HG02571 (cell line): ENCODE data around the gene MAPK8IP3.
A peak's percentile ranks its signal among the peaks of the same experiment; 100 is the strongest.

Experiments used
- ATAC-seq: cut with Tn5 transposase; IDR thresholded peaks from one replicate; pipeline ENCODE4 v1.9.1; 2021; ENCODE audit warnings: mild to moderate bottlenecking, moderate library complexity; ENCODE audit not compliant: unreplicated experiment

The MAPK8IP3 gene

DNA sequence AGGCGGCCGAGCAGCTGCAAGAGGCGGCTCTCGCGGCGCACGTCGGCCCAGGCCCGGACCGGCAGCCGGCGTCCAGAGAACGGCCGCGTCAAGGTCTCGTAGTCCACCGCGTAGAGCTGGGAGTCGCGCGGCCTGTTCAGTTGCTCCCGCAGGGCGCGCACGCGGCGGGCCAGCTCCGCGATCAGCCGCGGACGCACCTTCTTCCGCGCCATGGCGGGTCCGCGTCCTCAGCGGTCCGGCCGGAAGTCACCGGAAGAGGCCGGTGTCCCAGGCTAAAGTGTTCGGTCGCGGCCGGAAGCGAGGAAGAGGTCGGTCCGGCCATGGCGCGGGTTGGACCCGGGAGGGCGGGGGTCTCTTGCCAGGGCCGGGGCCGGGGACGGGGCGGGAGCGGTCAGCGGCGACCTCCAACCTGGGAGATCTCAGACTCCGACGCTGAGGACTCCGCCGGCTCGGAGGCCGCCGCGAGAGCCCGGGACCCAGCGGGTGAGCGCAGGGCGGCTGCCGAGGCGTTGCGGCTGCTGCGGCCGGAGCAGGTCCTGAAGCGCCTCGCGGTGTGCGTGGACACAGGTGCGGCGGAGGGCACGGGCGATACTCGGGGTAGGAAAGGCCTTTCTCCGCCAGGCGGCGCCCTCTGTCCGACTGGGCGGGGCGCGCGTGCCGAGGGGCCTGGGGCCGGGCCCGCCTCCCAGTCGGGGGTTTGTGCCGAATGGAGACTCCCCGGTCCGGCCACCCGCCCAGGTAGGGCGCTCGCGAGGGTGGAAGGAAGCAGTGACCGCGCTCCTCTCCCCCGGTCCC lies 67.1 kb downstream of the MAPK8IP3 start, which contains the start of gene MRPS34:
MRPS34 (minus strand) TSS at position 227 of the 795 bp plus-strand sequence; CDS start at position 212, 15 bp downstream.
- ATAC-seq, result peak; percentile 35

DNA sequence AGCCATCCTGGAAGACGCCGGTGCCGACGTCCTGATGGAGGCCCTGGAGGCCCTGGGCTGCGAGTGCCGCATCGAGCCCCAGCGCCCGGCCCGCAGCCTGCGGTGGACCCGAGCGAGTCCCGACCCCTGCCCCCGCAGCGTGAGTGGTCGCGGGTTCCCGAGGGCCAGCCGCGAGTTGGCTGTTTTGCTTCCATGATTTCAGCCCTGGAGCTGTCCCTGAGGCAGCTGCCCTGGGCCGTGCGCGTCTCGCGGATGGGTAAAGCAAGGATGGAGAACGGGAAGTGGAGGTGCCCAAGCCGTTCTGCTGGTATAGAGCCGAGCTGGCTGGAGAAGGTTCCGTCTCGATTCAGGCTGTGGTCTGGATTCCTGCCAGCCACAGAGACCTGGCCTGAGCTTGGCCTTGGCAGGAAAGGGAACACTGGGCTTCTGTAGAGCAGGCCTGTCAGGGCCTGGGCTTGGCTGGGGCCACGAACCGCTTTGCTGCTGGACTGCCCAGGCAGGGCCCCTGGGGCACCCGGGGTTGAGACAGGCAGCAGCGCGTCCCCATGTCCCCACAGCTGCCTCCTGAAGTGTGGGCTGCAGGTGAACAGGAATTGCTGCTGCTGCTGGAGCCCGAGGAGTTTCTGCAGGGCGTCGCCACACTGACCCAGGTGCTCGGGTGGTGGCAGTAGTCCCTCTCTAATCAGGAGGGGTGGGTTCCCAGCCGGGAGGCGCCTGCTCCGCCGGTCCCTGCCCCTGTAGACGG lies 67.9 kb downstream of the MAPK8IP3 start:
- ATAC-seq, result no peak

DNA sequence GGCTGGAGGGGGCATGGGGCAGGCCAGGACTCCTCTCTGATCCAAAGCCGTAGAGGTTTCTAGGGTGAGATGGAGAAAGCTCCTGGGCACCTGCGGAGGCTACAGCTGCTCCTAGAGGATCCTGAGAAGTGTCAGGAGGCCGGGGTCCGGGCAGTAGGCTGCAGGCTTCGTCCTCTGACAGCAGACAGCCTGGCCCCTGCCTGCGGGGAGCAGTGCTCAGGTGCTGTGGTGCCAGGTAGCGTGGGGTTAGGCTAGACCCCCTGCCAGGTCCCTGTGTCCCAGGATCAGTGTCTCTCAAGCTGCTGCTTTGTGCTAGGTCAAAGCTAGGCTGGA lies 68.4 kb downstream of the MAPK8IP3 start:
- ATAC-seq, result no peak

DNA sequence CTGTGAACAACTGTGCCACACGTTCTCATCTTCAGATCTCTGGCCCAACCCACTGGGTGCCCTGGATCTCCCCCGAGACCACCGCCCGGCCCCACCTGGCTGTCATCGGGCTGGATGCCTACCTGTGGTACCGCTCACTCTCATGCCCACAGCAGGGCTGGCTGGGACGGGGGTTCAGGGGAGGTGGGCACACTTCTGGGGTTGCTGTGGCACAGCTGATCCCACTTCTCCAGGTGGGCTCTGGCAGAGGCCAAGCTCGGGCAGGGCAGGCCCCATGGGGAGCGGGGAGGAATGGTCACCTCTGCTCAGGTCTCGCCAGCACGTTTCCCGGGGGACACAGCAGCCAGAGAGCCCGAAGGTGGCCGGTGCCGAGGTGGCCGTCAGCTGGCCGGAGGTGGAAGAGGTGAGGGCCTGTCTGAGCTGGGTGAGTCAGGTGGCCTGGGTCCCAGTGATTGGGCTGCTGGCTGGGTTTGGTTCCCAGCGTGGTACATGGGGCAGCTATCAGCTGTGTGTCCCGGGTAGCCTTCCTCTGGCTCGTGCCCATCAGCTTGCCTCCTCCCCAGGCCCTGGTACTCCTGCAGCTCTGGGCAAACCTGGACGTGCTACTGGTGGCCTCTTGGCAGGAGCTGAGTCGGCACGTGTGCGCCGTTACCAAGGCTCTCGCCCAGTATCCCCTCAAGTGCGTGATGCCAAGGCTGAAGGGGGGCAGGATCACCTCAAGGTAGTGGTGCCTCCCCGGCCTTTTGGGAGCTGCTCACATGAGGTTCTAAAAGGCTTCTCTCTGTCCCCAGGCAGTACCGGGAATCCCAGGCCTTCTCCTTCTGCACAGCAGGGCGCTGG lies 69.2 kb downstream of the MAPK8IP3 start:
- no peak for ATAC-seq

DNA sequence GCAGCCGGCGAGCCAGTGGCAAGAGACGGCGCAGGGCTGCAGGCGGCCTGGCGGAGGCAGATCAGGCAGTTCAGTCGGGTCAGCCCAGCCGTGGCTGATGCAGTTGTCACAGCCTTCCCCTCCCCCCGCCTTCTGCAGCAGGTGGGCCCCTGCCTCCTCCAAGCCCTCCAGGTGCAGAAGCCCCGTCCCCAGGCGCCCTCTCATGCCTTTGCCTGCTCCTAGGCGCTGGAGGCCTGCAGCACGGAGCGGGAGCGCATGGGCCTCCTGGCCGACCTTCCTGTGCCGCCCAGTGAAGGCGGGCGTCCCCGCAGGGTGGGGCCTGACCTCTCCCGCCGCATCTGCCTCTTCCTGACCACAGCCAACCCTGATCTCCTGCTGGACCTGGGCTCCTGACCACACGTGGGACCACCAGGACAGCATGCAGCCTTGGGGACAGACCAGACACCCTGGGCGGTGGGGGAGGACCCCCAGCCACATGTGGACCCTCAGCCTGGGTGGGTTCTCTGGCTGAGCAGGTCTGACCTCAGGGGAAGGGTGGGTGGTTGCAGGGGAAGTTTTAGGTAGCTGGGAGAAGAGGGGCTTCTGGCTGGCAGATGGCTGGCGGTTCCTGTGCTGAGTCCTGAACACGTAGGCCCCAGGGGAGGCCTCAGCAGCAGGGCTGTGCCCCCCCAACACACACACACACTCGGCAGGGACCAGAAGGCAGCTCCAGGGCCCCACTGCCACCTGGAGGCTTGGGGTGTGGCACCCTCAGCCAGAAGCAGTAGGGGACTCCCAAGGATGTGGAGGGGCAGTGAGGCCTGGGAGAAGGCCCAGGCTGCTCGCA lies 70.1 kb downstream of the MAPK8IP3 start:
- no peak for ATAC-seq

DNA sequence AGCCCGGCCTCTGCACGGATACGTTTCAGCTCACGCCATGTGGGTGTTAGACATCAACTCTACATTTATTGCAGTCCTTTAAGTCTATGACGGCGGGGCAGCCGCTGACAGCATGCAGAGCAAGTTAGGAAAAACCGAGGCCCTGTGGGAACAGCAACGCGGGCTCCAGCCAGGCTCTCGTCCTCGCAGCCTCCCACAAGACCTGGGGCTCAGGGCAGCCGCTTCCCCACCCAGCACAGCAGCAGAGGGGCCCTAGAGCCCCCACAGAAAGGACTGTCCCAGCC lies 70.6 kb downstream of the MAPK8IP3 start:
- no peak for ATAC-seq

DNA sequence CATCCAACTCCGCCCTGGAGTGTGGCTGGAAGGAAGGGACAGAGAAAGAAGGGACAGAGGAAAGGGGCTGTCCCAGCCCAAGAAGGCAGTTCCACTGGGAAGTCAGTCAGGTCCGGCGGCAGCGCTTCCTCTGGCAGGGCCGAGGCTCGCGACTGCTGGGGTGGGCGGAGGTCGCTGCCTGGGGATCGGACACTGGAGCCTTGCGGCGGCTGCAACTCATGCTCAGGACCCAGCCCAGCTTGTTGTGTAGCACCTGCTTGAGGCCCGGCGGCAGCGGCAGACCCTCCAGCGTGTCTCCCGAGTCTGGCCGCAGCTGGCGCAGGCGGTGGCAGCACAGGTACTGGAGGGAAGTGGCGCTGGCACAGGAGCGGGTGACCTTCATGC lies 71.0 kb downstream of the MAPK8IP3 start:
- no peak for ATAC-seq

DNA sequence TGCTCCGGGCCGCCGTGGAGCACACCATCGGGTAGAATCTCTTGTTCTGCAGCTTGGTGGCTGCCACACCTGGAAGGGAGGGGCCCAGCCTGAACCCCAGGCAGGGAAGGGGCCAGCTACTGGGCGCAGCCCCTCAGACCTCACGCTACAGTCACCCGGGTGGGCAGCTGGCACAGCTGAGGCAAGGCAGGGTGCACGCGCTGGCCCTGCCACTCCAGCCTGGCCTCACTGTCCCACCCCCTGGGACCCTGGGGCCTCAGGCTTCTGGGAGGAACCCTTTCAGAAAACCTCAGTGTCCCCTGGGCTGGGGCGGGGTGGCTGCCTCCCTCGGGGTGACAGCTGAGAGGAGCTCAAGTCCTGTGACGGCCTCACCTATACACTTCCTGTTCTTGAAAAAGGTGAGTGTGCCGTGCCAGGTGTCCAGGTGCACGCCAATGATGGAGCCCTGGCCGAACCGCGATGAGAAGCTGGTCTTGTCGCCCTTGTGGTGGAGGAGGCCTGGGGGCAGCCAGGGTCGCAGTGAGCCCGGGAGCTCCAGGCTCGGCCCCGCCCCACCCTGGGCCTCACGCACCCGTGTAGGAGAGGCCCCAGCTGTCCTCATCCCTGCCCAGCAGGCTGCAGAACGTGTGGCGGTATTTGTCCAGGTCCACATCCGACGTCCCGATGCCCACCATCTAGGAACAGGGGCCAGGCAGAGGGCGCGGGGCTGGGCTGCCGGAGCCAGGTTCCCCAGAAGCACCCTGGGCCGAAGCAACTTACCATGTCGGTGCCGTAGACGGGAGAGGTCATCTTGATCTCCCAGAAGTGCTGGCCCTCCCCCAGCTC lies 71.6 kb downstream of the MAPK8IP3 start:
- no peak for ATAC-seq

DNA sequence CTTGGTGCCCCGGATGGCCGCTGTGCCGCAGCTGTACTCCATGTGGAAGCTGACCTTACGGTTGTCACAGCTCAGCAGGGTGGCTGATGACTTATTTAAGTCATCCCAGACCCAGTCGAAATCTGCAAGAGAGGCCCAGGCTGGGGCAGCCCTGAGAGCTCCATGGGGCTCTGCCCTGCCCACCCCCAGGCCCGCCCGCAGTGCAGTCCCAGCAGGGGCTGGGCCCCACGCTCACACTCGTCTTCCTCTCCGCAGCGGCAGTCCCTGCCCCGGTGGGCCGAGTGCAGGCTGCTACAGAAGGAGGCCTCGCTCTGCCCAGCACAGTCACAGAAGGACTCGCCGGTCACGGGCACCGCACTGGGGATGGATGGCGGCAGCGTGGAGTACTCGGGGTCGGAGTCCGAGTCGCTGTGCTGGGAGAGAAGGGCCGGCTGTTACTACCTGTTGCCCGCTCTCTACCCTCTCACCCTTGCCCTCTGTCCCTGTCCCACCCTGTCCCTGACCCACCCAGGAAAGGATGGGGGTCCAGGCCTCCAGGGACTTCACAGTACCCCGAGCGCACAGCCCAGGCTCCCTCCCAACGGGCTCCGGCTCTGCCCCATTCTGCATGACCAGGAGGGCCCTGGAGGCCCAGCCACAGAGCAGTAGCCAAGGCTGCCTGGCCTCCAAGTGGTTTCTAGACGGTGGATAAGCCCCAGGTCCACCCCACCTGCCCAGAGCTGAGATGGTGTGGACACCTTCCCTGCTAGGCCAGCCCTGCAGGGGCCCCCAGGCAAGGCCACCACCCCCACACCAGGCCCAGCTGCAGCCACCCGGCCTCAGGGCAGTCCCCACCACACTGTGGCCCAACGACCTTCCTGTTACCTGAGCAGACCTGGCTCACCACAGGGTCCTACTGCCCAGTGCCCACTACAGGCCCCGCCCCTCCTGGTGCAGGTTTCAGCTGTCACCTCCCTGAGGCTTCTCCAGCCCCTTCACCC lies 72.5 kb downstream of the MAPK8IP3 start:
- no peak for ATAC-seq

DNA sequence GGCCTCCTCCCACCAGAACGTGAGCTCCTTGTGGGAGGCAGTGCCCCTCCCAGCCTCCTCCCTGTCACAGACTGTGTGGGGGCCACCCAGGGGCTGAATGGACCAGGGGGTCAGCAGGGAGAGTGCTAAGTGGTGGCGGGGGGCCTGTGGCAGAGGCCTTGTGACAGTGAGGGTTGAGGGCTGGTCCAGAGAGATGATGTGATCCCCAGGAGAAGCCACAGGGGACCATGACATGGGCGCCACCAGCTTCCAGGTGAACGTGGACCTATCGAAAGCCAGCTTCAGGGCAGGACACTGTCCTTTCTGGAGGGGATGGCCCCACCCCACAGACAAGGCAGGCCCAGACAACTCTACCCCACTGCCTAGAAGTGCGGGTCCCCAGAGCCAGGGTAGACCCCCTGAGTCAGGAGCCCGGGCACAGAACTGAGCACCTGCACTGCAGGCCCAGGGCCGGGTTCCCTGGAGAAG lies 73.3 kb downstream of the MAPK8IP3 start:
- ATAC-seq, result no peak

DNA sequence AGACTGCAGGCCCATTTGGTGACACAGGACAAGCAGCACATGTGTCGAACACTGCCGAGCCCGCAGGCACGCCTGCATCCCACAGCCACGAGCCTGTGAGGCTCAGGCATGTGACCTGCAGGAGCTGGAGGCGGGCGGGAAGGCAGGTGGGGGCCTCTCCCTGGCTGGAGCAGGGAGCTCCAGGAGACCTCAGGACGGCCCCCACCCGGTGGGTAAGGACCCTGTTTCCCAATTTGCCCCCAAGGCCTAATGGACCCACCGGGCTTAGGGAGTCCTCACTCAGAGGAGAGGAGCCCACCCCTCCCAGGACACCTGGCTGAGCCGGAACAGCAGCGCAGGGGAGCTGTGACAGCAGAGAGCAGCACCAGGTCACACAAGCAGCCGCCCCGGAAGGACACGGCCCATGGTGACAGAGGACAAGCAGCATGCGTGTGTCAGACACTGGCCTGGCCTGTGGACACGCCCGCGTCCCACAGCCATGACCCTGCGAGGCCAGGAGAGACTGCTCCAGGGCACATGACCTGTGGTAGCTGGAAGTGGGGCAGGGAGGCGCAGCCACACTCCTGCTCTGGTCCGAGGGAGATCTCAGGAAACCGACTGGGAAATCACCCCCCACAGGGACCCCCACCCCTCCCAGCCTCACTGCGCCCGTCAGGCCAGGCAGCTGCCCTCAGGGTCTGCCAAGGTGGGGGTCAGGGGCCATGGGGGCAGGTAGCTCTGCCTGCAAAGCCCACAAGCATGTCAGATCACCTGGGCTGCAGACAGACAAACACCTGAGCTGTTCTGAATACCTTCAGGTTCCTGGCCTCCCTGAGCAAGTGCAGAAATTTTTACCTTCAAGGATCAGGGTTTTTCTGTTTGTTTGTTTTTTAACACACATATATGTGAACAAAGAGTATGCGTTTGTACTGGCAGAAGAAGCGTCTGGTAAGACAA lies 74.0 kb downstream of the MAPK8IP3 start:
- ATAC-seq, result no peak

DNA sequence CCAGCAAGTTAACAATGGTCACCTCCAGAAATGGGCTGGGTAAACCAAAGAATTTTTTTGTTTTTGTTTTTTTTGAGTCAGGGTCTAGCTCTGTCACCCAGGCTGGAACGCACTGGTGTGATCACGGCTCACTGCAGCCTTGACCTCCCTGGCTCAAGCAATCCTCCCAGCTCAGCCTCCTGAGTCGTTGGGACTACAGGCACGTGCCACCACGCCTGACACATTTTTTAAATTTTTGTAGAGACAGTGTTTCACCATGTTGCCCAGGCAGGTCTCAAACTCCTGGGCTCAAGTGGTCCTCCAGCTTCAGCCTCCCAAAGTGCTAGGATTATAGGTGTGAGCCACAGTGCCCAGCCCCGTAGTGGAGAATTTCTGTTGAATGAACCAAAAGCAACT lies 74.7 kb downstream of the MAPK8IP3 start:
- ATAC-seq, result no peak

DNA sequence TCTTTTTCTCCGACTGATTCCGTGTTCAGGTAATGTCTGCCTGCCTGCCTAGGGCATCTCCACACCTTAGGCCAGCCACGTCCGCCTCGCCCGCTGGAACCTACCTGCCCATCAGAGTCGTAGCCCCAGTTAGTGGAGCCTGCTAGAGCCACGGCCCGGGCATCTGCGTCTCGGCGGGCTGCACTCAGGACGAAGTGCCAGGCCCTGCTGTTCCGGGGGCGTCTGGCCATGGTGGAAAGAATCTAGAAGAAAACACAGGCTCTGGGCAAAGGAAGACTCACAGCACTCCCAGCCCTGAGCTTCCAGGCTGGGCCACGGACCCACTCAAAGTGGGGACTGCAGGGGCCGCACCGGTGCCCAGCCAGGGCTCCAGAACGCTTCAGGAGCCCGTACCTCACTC lies 75.3 kb downstream of the MAPK8IP3 start:
- no peak for ATAC-seq

DNA sequence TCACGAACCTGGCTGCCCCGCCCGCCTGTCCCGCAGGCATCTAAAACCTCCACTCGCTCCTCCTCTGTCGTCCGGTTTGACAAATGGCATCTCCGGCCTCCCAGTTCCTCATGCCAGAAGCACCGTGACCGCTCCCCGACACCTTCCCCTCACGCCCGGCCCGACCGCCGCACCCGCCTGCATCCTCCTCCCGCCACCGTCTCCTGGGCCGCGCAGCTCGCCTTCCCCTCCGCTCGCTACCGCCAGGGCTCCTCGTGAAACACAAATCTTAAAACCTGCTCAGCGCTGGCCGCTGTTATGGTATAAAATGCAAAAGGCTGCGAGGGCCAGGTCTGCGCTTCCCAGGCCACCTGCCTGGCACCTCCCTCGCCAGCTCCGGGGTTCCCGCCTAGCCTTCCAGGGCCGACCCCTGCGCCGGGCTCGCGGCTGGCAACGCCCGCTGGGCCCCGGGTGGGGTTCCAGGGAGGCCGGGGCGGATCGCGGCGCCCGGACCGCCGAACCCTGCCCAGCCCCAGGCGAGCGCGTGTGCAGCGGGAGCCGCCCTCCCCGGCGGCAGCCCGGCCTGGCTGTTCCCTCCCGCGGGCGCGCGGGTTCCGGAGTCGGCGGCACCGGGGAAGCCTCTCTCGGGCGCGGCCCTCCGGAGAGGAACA lies 75.9 kb downstream of the MAPK8IP3 start:
- ATAC-seq, result no peak

DNA sequence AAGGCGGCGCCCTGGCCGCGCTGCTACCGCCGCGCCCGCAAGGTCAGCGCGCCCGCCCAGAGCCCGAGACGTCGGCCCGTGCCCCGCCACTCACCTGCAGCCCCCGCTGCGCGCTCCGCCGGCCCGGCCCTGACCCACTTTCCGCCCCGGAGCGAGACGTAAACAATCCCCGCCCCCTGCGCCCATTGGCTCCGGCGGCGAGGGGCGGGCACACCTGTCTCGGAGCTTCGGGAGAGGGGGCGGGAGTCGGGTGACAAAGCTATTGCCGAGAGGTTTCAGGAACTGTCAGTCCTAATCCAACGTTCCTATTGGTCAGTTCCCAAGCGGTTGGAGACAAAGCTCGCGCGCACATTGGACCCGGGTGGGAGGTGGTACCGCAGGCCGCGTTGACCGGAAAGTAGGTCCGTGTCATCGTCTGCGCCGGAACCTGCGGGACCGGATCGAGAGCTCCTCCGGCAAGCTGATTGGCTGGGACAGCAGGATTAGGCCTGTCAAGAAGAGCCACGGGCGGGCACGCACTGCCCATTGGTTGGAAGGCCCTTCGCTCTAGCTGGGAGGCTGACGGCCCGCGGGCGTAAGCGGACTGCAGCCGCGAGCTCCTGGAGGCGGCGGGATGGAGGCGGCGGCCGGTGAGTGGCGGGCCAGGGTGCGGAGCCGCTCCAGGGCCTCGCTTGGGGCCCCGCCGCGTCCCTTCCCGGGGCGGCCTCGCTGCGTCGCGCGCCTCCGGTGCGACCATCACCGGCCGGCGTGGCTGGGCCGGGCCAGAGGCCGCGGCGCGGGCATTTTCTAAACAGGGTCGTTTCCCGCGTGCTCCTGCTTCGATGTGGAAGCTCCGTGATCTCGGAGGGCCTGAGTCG lies 76.6 kb downstream of the MAPK8IP3 start, which contains the start of the genes NUBP2 and SPSB3:
NUBP2 (plus strand) TSS at position 553 of the 857 bp plus-strand sequence; CDS start at position 614, 61 bp downstream.
SPSB3 (minus strand) TSS at position 164 of the 857 bp plus-strand sequence. CDS start 1,088 bp downstream, outside the sequence.
- ATAC-seq, result peak; percentile 75
